GM21526 (cell line): ENCODE results near the gene LPCAT3.

Experiments
- ATAC-seq: cut with Tn5 transposase; IDR thresholded peaks from one replicate; pipeline ENCODE4 v1.9.1; 2021; ENCODE audit warnings: moderate library complexity; ENCODE audit not compliant: unreplicated experiment, low FRiP score

LPCAT3 gene

DNA sequence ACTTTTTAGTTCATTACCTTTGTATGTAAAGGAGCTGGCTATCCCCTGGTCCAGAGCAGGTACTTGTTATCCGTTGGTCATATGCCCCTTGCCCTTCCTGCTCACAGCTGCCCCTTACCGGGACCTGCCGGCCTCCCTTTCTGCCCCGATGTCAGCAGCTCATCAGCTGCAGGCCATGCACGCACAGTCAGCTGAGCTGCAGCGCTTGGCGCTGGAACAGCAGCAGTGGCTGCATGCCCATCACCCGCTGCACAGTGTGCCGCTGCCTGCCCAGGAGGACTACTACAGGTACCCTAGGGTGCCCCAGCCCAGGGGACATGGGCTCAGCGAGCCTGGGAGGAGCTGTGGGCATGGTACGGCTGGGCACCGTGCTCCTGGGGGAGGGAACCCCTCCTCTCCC is 77.0 kb downstream of the LPCAT3 start:
- no peak for ATAC-seq

DNA sequence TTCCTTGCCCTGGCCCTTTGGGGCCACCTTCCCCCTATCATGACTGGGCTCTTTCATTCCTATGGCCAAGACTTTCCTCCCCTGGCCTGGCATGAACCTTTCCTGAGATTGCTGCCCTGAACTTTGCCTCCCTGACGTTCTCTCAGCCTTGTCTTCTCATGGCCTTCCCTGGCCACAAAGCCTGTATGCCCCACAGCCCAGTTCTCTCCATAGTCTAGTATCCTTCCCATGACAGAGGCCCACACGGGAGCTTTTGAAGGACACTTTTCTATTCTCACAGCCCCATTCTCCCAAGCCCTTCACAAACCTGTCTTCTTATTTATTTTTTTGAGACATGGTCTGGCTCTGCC is 79.1 kb downstream of the LPCAT3 start:
- no peak for ATAC-seq

DNA sequence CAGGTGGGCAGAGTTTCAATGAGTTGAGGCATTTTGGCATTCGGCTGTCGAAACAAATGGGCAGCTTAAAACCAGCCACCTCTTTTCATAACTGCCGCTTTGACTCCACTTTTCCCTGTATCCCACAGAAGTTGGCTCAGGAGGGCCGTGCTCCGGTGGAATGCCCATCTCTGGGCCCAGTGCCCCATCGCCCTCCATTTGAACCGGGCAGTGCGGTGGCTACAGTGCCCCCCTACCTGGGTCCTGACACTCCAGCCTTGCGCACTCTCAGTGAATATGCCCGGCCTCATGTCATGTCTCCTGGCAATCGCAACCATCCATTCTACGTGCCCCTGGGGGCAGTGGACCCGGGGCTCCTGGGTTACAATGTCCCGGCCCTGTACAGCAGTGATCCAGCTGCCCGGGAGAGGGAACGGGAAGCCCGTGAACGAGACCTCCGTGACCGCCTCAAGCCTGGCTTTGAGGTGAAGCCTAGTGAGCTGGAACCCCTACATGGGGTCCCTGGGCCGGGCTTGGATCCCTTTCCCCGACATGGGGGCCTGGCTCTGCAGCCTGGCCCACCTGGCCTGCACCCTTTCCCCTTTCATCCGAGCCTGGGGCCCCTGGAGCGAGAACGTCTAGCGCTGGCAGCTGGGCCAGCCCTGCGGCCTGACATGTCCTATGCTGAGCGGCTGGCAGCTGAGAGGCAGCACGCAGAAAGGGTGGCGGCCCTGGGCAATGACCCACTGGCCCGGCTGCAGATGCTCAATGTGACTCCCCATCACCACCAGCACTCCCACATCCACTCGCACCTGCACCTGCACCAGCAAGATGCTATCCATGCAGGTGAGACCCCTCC is 79.7 kb downstream of the LPCAT3 start:
- ATAC-seq, result no peak

DNA sequence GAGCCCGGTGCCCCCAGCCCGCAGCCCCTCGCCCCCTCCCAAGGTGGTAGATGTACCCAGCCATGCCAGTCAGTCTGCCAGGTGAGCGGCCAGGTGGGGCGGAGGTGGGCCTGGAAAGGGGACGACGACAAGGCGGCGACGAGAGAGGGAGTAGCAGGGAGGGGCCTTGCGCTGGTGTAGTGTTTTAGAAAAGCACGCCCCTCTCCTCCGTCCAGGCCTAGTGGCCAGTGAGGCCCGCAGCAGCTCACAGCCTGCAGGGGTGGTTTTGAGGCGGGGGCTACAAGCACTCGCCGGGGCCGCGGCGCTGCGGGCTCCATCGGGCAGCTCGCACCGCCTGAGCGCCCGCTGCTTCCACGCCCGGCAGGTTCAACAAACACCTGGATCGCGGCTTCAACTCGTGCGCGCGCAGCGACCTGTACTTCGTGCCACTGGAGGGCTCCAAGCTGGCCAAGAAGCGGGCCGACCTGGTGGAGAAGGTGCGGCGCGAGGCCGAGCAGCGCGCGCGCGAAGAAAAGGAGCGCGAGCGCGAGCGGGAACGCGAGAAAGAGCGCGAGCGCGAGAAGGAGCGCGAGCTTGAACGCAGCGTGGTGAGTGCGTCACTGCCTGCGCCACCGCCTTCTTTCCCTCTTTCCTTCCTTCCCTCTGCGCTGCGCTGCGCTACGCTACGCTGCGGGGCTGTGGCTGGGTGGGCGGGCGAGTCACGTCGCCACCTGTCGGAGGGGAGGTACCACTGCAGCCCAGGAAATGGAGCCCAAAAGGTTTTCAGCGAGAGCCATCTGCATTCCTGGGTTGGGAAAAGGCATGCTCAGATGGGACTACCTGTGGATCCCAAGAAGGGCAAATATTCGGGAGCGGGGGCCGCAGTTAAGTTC is 80.6 kb downstream of the LPCAT3 start:
- ATAC-seq, result peak; percentile 74

DNA sequence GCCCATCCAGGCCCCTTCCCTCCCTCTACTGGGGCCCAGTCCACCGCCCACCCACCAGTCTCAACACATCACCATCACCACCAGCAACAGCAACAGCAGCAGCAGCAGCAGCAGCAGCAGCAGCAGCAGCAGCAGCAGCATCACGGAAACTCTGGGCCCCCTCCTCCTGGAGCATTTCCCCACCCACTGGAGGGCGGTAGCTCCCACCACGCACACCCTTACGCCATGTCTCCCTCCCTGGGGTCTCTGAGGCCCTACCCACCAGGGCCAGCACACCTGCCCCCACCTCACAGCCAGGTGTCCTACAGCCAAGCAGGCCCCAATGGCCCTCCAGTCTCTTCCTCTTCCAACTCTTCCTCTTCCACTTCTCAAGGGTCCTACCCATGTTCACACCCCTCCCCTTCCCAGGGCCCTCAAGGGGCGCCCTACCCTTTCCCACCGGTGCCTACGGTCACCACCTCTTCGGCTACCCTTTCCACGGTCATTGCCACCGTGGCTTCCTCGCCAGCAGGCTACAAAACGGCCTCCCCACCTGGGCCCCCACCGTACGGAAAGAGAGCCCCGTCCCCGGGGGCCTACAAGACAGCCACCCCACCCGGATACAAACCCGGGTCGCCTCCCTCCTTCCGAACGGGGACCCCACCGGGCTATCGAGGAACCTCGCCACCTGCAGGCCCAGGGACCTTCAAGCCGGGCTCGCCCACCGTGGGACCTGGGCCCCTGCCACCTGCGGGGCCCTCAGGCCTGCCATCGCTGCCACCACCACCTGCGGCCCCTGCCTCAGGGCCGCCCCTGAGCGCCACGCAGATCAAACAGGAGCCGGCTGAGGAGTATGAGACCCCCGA is 81.4 kb downstream of the LPCAT3 start:
- no peak for ATAC-seq

DNA sequence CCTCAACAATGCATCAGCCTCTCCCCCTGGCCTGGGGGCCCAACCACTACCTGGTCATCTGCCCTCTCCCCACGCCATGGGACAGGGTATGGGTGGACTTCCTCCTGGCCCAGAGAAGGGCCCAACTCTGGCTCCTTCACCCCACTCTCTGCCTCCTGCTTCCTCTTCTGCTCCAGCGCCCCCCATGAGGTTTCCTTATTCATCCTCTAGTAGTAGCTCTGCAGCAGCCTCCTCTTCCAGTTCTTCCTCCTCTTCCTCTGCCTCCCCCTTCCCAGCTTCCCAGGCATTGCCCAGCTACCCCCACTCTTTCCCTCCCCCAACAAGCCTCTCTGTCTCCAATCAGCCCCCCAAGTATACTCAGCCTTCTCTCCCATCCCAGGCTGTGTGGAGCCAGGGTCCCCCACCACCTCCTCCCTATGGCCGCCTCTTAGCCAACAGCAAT is 82.1 kb downstream of the LPCAT3 start:
- no peak for ATAC-seq

DNA sequence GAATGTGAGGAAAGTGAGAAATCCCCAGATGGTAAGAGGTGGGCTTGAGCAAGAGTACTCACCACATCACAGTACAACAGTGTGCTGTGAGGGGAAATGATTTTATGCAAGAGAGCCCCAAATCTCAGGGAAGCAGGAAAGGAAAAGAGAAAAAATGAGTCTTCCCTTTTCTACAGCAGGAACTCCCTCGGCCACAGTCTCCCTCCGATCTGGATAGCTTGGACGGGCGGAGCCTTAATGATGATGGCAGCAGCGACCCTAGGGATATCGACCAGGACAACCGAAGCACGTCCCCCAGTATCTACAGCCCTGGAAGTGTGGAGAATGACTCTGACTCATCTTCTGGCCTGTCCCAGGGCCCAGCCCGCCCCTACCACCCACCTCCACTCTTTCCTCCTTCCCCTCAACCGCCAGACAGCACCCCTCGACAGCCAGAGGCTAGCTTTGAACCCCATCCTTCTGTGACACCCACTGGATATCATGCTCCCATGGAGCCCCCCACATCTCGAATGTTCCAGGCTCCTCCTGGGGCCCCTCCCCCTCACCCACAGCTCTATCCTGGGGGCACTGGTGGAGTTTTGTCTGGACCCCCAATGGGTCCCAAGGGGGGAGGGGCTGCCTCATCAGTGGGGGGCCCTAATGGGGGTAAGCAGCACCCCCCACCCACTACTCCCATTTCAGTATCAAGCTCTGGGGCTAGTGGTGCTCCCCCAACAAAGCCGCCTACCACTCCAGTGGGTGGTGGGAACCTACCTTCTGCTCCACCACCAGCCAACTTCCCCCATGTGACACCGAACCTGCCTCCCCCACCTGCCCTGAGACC is 82.7 kb downstream of the LPCAT3 start:
- ATAC-seq, result no peak

DNA sequence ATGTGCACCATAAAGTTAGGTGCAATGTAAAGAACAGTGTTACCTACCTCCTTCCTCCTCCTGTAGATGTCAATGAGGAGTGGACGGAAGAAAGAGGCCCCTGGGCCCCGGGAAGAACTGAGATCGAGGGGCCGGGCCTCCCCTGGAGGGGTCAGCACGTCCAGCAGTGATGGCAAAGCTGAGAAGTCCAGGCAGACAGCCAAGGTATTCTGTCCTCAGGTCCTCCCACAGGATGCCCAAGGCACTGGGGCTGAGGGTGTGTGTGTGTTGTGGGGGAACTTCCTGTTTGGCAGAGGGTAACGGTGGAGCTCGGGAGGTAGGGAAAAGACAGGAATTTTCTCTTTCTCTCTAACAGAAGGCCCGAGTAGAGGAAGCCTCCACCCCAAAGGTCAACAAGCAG is 84.2 kb downstream of the LPCAT3 start:
- no peak for ATAC-seq

DNA sequence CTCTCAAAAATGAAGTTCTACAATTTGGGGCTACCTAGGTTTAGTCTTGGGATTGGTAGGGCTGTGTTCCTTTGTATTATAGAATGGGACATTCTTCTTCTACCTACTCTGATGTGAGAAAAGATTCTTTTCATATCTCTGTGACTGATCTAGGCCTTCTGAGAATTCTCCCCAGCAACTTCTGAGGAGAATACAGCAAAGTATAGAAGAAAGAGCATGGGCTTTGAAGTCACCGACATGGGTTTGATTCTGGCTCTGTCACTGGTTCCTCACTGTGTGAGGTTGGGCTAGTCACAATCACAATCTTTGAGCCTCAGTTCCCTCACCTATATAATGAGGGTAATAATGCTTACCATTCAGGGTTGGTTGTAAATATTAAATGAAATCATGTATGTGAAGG is 85.5 kb downstream of the LPCAT3 start:
- no peak for ATAC-seq

DNA sequence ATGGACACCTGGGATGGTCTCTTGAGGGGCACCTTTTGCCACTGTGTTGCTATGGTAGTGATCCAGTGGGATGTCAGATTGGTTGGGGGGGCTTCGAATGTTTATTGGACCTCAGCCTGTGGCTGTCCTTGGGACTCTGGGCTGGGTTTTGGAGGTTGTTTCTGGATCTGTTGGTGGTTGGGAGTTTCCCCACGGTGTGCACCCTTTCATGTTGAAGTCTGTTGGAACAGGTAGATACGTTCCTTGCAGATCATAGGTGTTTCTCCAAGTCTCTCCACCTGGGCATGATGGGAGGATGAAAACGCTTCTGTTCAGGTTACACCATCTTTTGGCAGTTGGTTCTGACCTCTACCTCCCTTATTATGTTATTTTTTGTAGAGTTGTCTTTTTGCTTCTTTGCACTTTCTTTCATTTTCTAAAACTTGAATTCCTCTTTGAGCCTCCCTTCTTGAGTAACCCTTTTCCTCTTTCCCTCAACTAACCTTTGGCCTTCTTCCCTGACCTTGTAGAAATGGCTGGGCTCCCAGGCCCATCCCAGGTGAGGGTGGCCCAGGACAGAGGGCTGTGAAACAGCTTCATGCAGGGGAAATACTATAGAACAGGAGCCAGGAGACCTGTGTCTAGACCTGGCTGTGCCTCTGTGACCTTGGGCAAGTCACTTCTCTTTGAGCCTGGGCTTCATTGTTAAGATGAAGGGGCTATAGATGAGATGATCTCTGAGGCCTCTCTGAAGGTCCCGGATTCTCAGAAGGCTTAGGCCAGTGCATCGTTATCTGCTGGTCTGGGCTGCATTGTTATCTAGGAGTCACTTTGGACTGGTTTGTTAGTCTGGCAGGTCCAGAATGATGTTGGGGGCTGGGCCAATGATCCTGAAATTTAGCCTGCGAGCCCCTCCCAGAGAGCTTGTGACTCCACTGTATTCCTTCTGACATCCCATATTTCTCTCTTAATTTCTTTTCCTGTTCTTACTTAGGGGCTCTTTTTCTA is 88.5 kb downstream of the LPCAT3 start:
- no peak for ATAC-seq

DNA sequence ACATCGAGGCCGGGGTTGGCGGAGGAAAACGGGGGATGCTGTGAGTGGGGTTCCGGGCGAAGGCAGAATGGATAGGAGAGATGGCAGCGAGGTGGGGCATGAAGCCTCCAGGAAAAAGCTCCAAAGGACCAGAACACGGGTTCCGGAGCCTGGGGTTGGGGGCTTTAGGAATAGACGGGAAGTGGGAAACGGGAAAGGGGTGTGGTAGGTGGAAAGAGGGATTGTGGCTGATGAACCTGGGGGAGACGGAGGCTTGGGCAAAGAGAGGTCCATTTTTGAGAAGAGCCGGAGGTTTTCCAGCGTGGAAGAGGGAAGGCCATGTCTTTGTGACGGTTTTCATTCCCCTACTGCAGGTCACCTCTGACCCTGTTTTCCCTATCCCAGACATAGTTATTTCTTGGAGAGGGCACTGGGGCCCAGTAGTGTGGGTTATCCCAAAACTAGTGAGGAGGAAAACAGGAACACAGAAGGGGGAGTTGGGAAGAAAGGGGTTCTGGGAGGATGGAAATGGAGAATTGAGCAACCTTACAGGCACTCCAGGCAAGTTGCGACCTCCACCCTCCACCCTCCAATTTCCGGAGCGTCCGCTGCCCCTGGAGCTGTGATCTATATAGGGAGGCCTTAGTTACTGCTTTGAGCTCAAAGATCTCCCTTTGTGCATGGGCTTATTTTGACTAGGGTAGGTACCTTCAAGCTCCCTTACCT is 89.4 kb downstream of the LPCAT3 start:
- ATAC-seq, result no peak

DNA sequence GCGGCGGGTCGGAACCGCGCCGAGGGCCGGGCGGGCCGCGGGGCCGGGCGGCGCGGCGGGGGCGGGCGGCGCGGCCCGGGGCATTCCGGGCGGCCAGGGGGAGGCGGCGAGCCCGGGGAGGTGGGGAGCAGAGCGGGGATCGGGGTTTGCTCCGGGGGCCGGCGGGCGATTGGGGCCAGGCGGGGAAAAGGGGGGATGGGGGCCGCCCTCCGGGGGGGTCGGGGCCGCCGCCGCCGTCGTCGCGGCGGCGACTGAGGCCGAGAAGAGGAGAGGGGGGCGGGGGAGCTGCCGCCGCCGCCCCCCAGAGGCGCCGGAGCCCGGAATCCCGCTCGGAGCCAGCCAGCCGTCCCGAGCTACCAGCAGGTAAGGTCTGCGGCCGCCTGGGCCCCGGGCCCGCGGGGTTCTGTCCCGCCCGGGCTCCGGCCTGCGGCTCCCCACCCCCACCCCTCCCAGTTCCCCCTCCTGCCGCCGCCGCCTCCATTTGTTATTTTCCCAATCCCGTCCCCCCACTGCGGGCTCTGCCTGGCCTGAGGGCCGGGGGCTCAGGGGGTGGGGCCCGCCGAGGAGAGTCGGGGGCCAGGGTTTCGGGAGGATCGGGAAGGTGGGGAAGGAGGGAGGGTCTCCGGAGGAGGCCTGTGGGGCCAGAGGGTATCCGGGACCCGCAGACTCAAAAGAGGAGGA is 90.1 kb downstream of the LPCAT3 start:
- ATAC-seq, result no peak

DNA sequence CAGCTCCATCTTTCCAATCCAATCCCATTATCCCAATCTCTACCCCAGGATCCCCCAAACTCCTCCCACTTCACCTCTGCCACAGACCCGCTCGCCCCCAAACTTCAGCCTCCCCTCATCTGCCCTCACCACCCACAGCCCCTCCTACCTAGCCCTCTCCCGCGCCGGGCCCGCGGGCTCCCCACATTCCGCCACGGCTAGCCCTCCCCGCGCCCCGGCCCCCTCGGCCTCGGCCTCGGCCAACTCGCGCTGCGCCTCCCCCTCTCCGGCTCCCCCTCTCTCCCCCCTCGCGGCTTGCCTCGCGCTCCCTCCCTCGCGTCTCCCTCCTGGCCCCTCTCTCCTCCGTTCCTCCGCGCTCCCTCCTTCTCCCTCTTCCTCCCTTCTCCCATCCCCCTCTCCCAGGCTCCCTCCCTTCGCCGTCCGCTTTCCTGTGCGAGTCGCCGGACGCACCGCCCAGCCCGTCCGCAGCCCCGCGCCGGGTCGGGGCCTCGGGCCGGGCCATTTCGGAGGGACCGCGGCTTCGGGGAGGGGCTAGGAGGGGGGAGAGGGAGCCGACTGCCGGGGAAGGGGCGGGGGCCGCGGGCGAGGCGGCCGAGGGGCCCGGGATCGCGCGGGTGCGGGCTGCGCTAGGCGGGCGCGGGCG is 90.8 kb downstream of the LPCAT3 start, which contains the start of gene ATN1:
Gene ATN1, plus strand, starts transcription at position 581 of the 643 bp plus-strand sequence. CDS start 6,043 bp downstream, outside the sequence.
- ATAC-seq, result no peak
